GM18520 (cell line): ENCODE data around the gene CTNNA2.
"Not testable (repeated sequence)": the region's sequence is repeated elsewhere in the genome, so short reads cannot be mapped to it uniquely, and the experiment has no call there.

Source experiments
- ATAC-seq: cut with Tn5 transposase; IDR thresholded peaks from one replicate; pipeline ENCODE4 v1.9.1; 2021; ENCODE audit not compliant: unreplicated experiment

Gene CTNNA2

DNA sequence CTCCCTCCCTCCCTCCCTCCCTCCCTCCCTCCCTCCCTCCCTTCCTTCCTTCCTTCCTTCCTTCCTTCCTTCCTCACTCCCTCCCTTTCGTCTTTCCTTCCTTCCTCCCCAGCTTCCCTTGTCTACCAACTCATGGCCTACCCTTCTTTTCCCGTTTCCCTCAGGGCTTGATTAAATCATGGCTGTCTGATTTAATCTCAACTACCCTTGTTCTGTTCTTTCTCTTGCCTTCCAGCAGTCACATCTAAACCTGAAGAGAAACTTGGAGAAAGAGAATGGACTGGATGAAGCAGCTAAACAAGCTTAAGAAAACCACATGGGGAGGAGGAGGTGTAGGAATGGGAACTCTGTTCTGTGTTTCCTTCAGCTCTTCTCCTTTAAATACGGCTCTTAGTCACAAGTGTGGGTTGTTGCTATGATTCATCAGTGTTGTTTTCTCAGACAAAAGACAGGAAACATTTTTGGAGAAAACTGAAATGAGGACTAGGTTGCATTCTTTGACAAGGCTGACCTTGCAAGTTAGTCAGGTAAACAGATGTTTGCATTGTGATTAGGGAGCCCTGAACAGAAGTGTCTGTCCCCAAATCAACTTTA lies 613.8 kb downstream of the CTNNA2 start:
- no peak for ATAC-seq

DNA sequence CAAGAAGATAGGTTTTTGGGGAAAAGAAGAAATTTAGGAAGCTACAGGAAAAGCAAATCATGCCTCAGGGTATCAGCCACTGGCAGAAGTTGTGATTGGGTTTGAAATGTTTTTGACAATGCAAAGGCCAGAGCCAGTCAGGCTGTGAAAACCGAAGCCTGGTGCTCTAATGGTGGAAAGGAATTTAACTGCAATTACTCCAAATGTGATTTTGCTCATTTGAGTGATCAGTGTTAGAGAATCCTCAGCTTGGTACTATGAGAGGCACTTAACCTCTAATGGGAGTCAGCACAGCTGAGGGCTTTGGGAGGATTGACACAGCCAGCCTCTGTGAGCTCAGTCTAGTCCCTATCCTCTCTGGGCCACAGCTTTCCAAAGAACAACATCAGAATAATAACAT lies 615.2 kb downstream of the CTNNA2 start:
- no peak for ATAC-seq

DNA sequence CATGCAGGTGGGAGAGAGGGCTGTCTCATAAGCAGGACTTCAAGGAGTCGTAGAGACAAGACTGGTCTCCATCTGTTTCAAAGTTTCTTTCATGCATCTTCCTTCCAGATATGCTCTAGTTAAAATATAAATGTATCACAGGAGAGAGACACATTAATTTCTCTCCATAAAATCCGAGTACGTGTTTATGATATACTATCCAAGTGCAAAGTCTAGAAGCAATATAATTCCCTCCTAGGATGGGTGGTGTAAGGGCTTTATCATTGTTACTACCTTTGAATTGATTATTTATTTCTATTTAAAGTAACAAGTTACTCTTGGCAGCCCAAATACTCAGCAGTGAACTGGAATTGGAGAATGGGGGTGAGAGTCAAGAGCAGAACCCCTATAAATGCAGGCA lies 619.4 kb downstream of the CTNNA2 start:
- ATAC-seq, result no peak

DNA sequence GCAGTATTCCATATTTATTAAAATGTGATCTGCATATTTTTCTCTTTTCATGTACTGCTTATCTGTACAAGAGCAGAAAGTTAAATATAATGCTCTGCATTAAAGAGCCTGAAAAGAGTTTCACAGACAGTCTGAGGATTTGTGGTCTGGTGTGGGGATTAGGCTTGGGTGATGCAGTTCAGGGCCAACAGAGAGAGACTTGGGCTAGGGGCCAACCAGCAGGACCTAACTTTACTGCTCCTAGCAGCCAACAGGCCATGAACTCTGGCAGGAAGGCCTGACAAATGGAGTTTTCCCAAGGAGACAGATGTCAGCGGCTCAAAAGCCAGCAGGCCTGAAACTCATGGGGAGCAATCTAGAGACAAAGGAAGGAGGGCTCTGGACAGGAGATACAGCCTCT lies 622.1 kb downstream of the CTNNA2 start:
- ATAC-seq, result no peak

DNA sequence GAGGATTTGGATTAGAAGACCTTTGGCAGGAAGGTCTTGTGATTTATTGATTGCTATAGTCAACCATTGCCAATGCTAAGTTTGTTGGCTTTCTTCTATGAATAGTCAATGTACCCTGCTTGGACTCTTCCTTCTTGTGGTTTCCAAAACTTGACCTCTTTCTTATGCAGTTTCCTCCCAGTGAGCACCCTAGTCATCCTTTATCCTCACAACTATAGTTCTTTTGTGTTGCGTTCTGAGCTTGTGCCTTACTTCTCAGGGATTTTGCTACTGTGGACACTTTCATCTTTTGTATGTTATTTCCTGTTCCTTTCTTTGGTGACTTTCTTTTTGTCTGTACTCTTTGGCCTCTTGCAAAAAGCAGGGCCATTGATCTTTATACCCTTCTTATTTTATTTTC lies 623.5 kb downstream of the CTNNA2 start:
- no peak for ATAC-seq

DNA sequence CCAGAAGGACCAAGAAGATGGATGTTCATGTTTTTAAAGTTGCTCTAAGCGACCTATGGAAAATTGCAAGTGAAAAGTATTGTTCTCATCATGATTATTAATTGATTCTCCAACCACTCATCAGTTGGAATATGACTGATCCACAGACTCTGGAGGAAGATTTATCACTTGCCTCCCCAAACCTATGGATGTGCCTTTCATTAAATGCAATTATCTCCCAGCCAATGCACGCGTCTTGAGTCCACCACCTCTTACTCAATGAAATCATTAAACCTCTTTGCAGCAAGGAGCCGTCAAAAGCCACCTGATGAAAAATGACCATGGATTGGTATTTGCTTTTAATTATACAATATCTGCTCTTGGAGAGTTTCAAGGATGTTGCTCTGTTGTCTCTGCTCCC lies 626.1 kb downstream of the CTNNA2 start:
- ATAC-seq, result no peak

DNA sequence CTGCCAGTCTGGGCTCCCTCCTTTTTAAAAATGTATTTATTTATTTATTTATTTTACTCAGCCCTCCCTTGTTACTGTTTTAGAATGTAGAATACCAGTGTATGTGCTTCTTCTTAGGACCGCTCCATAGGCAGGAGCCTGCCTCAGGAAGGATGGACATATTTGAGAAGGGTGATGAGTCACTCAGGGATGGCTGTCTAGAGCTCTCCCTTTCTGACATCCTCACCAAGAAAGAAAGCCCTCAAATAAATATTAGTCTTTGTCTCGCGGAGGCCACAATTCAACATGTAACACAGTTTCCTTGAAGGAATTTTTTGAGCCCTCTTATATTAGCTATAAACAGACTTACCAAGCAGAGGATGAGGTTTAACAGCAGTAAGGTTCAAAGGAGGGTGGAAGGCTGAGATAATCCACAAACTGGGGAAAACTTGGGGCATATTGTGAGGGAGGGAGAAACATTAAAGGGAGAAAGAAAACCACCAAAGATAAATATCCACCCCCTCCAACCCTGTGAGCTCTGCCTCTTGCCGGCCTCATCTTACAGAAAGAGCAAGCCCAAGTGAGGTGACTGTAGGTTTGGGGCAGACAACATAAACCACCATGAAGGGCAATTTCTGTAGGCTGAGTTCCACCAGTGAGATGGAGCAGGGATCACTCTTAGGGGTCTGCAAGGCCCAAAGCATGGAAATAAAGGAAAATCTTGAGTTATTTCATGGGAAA lies 628.3 kb downstream of the CTNNA2 start:
- ATAC-seq, result no peak

DNA sequence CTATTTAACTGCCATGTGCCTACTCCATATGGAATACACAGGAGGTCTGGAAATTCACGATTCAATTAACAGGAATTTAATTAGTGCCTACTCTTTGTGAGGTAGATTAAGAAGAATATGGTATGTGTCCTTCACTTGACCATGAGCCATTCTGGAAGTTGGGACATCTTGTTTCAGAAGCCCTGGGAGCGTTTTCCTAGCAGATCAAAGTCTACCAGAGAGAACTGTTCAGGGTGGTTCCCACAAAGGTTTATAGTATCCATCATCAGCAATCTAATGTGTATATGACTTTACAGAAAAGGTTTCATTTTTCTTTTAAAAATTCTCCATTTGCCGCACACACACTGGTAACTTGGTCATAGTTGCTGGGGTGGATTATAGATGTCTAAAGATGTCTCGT lies 632.6 kb downstream of the CTNNA2 start:
- ATAC-seq, result no peak

DNA sequence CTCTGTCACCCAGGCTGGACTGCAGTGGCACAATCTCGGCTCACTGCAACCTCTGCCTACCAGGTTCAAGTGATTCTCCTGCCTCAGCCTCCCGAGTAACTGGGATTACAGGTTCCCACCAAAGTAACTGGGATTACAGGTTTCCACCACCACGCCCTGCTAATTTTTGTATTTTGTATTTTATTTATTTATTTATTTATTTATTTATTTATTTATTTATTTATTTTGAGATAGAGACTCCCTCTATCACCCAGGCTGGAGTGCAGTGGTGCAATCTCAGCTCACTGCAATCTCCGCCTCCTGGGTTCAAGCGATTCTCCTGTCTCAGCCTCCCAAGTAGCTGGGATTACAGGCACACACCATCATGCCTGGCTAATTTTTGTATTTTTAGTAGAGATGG lies 633.9 kb downstream of the CTNNA2 start:
- ATAC-seq, result not testable (repeated sequence)

DNA sequence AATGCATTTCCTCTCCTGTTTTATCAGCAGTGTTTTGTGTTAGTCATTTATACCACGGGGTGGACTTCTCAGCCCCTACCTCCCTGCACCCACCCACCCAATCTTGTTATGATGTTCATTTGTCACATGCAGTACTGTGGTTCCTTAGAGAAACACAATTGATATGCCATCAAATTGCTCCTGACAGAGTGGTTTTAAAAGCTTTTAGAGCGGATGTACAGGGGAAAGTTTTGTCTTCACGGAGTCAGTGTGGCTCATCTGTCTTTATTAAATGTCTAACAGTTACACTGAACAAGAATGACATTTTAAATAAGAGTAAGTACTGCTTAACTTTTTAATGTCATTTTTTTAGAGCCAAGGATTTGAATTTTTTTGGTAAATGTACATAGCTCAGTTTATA lies 634.8 kb downstream of the CTNNA2 start:
- ATAC-seq, result no peak

DNA sequence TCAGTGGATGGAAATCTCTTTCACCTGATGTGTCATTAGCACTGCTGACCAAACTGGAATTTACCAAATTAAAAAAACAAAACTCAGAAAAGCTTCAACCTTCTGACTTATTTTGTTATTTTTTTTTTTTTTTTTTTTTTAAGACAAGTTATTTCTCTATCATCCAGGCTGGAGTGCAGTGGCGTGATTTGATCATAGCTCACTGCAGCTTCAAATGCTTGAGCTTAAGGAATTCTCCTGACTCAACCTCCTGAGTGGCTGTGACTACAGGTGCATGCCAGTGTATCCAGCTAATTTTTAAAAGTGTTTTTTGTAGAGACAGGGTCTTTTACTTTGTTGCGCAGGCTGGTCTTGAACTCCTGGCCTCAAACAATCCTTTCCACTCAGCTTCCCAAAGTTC lies 636.1 kb downstream of the CTNNA2 start:
- ATAC-seq, result no peak

DNA sequence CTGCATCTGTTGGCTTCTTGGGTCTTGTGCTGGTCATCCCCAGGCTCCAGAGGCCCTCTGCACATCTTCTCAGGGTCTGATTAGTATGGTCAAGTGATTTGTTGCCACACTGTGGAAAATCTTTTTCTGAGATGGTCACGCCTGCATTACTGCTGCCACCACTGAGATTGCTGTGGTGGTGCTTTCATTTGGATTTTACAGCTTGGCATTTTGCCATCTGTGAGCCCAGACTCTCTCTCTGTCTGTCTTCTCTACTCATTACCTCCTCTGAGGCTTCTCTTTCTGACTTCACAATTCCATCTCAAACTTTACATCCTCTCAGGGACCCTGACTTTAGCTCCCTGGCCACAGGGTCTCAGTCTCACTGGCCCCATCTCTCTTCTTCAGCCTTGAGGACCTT lies 637.1 kb downstream of the CTNNA2 start:
- ATAC-seq, result no peak

DNA sequence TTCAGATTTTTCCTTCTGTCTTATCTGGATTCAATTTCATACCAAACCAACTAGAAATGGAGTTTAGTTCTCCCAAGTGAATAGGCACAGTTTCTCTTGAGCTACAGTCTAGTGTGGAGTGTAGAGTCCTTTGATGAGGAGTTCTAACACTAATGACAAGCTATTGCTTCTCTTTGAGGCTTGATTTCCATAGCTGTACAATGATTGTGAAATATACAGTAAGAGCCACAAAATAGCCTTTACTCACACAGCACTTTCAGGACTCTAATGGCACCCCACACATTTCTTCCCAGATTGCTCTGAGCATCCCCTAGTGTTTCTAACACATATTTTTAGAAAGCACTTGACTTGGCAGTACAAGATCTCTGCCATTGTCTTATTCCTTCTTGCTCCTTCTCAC lies 638.4 kb downstream of the CTNNA2 start:
- no peak for ATAC-seq

DNA sequence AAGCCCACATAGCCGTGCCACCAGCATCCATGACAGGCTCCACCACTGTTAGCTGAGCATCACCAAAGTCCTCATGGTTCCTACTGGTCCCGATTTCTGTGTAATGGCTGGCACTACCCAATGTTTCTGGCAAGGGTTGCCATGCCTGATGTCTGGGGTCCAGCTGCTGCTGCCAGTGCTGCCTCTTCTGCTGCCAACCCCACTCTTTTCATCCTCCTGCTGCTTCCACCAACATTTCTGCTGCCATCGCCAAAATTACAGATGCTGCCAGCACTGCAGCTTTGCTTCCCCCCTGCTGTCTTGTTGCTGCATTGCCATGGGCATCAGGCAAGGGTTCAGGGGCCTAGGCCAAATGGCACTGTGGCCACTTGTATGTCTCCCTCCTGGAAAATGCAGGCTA lies 638.8 kb downstream of the CTNNA2 start:
- no peak for ATAC-seq

DNA sequence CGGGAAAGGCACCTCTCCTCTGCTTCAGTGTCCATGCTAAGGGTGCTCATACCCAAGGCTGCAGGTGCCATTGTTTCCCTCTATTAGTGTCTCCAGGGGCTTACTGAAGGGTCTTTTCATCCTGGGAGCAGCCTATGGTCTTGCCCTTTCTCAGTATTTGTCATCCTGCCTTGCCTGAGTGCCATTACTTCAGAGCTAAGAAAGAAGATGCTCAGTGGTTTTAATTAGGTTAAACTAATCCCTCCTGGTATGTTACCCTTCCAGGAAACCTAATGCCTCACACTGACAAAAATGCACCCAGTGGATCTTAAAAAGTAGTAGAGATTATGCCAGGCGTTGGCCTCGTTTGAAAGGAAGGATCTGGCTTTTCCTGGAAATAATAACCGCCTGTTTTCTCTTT lies 640.3 kb downstream of the CTNNA2 start:
- no peak for ATAC-seq

DNA sequence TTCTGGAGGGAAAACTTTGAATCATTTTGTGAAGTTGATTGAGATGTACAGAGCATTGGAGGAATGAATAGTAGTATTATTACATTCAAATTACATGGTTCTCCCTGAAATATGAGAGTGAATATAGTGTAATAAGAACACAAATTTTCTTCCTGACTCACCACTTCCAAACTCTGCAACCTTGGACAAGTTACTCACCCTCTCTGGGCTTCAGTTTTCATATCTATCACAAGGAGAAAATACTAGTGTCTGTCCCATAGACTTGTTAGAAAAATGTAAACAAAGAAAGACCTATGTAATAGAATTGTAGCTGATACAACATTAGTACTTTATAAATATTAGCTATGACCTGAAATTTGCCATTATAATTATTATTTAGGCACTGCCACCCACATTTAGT lies 640.9 kb downstream of the CTNNA2 start:
- ATAC-seq, result no peak

DNA sequence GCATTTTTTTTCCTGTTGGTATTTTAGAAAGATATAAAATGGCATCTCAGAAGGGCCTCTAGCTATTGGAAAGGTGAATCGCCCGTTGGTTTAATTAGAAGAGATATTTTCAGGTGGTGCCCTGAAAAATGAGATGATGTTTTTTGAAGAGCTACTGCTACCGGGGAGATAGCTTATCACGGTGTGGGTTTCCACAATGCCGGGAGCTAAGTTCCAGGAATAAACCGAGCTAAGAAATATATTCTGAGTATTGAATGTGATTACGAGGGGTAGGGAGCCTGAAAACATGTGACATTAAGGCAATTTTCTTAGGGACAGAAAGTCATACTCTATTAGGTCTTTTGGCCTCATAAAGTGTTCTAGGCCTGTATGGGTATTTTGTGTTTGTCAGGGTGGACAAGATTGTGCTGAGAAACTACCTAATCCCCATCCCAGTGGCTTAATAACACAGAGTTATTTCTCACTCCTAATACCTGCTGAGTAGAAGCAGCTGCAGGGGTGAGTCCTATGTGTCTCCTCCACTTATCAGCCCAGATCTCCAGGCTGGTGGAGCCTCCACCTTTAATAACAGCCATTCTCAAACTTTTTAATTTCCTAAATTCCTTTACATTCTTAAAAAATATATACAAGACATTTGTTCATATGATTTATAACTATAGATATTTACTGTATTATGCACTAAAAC lies 641.5 kb downstream of the CTNNA2 start:
- no peak for ATAC-seq

DNA sequence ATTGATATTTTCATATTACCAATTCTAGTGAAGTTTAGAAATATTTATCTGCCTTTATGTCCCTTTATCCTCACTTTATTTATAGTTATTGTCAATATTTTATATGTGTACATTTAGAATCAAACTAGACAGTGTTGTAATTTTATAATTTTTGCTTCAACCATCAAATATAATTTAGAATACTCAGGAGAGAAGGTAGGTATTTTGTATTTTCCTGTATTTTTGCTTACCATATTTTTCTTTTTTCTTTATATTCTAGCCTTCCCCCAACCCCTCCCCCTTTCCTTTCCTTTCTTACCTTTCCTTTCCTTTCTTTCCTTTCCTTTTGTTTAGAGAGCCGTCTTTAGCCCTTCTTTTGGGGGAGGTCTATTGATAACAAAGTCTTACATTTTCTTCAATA lies 651.5 kb downstream of the CTNNA2 start:
- ATAC-seq, result no peak

DNA sequence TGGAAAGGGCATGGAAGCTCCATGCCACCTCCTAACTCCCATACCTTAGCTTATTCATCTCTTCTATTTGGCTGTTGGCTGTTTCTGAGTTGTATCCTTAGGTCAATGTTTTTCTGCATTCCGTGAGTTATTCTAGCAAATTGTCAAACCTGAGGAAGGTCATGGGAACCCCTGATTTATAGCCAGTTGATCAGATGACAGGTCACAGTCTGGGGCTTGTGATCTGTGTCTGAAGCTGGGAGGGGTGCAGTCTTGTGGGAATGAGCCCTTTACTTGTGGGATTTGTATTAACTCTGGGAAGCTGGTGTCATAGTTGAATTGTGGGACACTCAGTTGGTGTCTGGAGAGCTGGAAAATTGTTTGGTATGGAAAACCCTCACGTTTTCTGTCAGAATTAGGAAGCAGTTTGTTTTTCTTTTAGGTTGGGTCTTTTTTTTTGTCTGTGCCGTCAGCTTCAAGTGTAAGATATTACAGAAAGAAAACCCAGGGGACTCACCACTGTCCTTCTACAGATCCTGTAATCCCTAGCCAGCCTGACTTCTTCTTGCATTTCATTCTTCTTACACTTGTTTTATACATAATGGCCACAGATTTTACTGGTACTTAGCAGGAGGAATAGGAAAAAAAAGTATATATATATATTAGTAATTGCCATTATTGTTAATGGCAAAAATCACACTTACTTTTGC lies 653.8 kb downstream of the CTNNA2 start:
- ATAC-seq, result no peak

DNA sequence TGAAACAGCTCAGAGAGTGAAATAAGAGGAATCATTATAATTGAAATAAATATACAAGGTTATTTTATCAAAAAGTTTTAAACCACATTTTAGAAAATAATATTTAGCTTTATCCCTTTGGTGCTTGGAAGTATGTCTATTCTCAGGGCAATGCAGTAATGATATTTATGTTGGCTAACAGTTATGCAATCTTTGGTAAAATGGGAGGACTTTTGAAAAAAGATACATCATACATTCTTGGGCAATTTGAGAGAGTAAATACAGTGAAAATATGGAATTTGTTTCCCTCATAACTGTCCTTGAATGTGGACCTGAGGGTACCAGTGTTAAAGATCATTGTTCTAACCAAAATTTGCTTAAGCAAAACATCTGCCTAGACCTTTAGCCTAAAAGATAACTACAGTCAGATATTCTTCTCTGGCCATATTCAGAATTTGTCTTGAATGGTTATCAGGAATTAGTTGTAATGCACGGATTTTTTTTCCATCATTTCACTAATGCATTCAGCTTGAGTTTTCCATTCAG lies 654.5 kb downstream of the CTNNA2 start:
- no peak for ATAC-seq

DNA sequence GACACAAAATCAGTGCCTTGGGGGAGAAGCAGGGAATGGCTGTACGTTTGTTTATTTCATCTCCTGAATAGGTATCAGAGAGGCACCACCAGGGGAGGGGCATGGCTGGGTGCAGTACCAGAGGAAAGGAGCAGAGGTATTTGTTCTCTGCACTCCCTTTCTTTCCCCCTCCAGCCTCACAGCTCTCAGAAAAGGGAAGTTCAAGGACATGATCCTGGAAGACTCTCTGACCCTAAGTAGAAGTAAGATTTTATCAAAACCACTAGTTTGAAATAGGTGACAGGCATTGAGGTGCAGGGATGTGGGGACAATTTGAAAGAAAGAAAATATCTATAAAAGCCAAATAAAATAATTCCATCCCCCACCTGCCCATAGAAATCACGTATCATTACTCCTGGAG lies 655.2 kb downstream of the CTNNA2 start:
- no peak for ATAC-seq

DNA sequence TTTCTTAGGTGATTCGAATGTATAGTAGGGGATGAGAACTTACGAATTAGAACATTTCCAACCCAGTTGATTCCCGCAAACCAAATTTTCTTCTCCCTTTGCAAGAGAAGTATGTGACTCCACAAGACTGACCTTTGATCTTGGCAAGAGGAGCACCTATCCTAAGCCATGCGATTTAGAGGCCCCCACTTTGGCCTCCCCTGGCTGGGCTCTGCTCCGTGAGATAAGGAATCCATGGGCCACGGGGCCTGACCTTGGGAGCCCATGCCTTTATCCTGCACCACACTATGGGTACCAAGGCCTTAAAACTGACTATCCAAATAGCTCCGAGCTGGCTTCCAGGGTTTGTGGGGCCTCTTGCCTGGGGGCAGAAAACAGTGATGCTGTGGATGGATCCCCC lies 656.0 kb downstream of the CTNNA2 start:
- ATAC-seq, result no peak
